Cerebellar cortex (tissue), 1 donor: ENCODE results near the gene CYTH4.

Experiments used
- DNase-seq: peaks from one replicate; pipeline ENCODE4 v3.0.0-alpha.2; 2015; ENCODE audit warnings: low spot score

The CYTH4 gene

GRCh38 chr22:37270928-37271650 is 11.2 kb upstream of the CYTH4 start:
- no peak for DNase-seq

- no peak for DNase-seq
These were observed 9.0 kb upstream of the CYTH4 start for GRCh38 chr22:37273126-37273845.

DNA sequence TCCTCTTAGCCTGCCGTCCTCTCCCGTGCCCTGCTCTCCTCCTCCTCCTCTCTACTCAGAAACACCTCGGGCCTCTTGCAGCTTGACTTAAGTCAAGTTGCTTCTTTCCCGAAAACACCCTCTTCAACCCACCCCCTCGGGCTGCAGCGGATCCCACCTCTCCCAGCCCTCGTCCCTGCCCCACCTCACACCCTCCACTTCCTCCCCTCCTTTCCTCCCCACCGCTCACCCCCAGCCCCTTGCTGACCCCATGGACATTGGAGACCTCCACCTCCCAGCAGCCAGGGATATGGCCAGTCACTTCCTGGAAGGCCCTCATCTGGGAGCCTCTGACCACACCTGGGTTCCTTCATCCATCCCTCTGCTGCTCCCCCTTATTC is 8.5 kb upstream of the CYTH4 start:
- no peak for DNase-seq

DNA sequence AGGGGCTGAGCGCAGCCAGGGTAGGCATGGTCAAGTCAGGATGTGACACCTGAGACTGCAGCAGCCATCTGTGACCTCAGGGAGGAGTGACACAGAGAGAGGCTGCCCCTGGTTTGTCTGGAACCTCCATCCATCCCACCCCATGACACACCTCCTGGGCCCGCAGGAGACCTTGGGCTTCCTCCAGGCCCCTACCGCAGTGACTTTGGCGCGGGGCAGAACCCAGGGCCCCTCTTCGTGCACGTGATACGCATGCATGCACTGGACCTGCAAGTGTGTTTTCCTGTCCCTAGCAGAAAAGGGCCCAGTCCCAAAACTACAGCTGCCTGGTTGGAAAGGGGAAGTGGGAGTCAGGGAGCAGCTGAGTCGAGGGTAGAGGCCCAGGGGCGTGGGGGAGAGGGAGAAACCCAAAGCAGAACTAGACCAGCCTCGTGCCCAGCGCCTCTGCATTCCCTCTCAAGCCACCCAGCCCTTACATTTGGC is 7.9 kb upstream of the CYTH4 start:
- no peak for DNase-seq

DNA sequence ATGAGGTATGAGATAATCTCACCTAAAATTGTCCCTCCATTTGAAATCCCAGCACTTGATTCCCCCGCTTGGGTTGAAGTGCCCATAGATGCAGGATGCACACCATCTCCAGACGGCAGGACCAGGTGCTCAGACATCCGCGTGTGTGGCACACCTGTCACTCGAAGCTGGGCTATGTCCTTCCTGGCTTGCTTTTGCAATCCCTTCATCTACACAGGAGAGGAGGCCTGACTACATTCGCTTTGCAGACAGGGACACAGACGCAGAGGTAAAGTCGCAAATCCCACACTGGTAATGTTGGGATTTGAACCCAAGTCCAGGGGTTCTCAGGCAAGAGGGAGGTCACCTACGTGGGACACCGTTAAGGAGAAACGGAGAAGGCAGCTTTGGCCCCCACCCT is 7.2 kb upstream of the CYTH4 start:
- no peak for DNase-seq

GRCh38 chr22:37275622-37276021 is 6.7 kb upstream of the CYTH4 start:
- DNase-seq: no peak

DNA sequence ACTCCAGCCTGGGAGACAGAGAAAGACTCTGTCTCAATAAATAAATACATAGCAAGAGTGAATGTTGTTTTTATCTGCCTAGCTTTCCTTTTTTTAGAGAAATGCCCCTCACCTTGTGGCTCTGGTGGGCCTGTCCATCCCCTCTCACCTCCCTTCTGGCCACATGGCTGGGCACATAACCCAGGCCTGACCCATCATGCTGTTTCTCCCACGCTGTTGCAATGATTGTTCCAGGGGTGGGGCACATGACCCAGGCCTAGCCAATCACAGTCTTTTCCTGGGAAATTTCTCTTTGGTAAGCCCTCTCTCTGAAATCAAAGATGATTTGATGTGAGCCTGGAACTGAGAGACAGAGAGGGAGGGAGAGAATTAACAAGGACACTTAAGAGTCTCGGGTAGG is 5.5 kb upstream of the CYTH4 start:
- no peak for DNase-seq

- no peak for DNase-seq
These were observed 4.9 kb upstream of the CYTH4 start for GRCh38 chr22:37277384-37277783.

- DNase-seq: no peak
These were observed 4.0 kb upstream of the CYTH4 start for GRCh38 chr22:37278261-37278660.

GRCh38 chr22:37279331-37280181 is 2.8 kb upstream of the CYTH4 start:
- DNase-seq: no peak

GRCh38 chr22:37280718-37281117 is 1.6 kb upstream of the CYTH4 start:
- DNase-seq: no peak

- DNase-seq: no peak
These were observed 1.1 kb upstream of the CYTH4 start for GRCh38 chr22:37281195-37281594.

GRCh38 chr22:37281646-37282384 is 493 bp upstream of the CYTH4 start:
- DNase-seq: no peak

GRCh38 chr22:37283393-37283937 is 1.2 kb downstream of the CYTH4 start:
- DNase-seq: no peak

- no peak for DNase-seq
These were observed 2.0 kb downstream of the CYTH4 start for GRCh38 chr22:37284126-37284804.

- no peak for DNase-seq
These were observed 2.6 kb downstream of the CYTH4 start for GRCh38 chr22:37284805-37285355.

GRCh38 chr22:37285937-37286336 is 3.6 kb downstream of the CYTH4 start:
- DNase-seq: no peak

DNA sequence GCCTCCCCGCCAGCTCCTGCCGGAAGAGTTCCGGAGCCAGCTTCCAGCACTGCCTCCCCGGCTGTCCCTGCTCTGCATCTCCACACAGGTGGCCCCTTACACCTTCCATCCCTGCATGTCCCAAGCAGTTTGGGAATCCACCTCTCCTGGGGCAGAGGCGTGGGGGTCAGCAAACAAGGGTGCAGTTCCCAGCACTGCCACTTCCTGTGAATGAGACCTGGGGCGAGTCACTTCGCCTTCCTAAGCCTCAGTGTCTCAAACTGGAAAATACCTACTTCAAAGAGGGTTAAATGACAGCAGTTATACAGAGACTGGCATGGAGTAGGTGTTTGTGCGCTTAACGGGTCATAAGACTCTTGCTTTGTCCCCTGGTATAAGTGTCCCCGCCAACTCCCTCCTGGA is 5.2 kb downstream of the CYTH4 start:
- DNase-seq: no peak

- no peak for DNase-seq
These were observed 6.2 kb downstream of the CYTH4 start for GRCh38 chr22:37288521-37288920.

DNA sequence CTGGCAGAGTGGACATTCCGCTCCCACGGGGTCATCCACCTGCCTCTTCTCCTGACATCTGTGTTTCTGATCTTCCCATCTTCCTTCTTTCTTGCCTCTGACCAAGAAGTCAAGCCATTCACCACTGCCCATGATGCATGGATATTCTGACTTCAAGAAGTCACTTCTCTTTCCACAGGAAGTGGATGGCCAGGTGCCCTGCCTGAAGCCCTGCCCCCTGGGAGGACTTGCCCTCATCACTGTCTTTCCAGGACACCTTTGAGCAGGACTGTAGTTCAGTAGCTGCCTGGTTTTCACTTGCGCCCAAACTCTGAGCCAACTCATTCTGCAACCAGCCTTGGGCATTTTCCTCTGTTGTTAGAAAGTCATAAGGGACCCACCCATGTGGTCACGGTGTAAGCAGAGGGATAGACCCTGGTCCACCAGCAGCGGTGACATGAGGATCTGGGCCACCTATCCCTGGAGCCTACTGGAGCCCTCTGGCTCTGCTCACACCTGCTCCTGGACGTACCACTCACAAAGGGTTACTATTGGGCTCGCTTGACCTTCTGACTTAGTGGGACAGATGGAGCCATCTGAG is 6.9 kb downstream of the CYTH4 start:
- no peak for DNase-seq
